ENCODE results near the gene SLIT3.

GRCh38 chr5:168614661-168615060, 686.3 kb downstream of the SLIT3 start:
- TF ChIP-seq CTCF (IDR thresholded peaks at IDR 0.05) (no peak), EP300 (IDR thresholded peaks at IDR 0.05) (no peak)

Measured in stomach (tissue), 4 donors.